Measurements from ENCODE around the gene SLC35G2. TPM values are rescaled to one million over a fixed set of nuclear protein-coding genes. Genes with fewer than 3 reads are reported as not detected.
"Not testable (repeated sequence)": the region's sequence is repeated elsewhere in the genome, so short reads cannot be mapped to it uniquely, and the experiment has no call there.

The SLC35G2 gene
- 0.21 TPM for total RNA-seq

DNA sequence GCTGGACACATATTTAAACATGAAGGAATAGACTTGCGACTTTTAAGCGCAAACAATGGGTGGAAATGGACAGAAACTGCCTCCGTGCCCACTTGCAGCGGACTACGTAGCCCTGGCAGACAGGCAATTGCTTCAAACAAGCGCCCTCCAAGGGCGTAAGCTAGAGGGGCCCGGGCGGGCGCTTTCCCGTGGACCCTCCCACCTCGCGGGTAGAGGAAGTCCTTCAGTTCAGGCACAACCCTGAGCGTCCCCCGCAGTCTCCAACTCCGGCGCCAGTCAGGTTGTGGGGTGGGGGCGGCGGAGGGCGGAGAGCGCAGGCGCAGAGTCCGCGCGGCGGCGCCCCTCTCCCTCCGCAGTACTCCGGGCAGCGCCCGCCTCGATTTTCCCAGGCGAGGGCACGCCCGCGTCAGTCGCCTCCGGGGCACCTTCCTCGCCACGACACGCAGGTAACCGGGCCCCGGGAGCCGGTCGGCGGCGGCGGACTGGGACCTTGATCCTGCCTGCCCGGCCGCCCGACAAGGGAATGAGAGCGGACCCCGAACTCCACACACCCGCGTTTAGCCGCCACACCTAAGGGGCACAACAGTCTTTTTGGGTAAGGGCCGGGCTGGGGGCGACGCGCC, at the start of gene SLC35G2:
TSS of gene SLC35G2 (plus strand) at position 358 of the 623 bp plus-strand sequence. CDS start 35,335 bp downstream, outside the sequence.
- peaks cover 21% of the 10 kb centered on the region for H3K4me1 ChIP-seq (ENCODE audit: insufficient read depth, low read length)
- no peaks in the 10 kb centered on the region for H3K9me3 ChIP-seq (ENCODE audit: low read depth, low read length)
- peak within 1 kb of the TSS; percentile 37 for H3K4me3 ChIP-seq (ENCODE audit: low read length)
- peaks cover 45% of the 10 kb centered on the region for H3K27me3 ChIP-seq (ENCODE audit: insufficient read depth, low read length)

DNA sequence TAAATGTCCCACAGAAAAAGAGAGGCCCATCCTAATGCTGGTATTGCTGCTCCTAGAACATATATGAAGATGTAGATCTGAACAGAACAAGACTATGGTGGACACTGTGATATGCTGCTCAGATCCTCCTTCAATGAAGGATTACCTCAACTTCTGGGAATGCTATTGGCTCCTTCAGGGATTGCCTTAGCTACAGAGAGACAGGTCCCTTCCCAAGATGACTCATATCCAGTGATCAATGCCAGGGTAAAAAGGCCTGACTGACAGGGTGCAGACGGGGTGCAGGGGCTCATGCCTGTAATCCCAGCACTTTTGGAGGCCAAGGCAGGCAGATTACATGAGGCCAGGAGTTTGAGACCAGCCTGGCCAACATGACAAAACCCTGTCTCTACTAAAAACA, 46.2 kb upstream of the SLC35G2 start:
- no peaks in the 10 kb centered on the region for H3K9me3 ChIP-seq (ENCODE audit: low read depth, low read length)
- no peaks in the 10 kb centered on the region for H3K27me3 ChIP-seq (ENCODE audit: insufficient read depth, low read length)
- no peaks in the 10 kb centered on the region for H3K4me1 ChIP-seq (ENCODE audit: insufficient read depth, low read length)
- H3K4me3 ChIP-seq (ENCODE audit: low read length), result no peak overlapping the region

DNA sequence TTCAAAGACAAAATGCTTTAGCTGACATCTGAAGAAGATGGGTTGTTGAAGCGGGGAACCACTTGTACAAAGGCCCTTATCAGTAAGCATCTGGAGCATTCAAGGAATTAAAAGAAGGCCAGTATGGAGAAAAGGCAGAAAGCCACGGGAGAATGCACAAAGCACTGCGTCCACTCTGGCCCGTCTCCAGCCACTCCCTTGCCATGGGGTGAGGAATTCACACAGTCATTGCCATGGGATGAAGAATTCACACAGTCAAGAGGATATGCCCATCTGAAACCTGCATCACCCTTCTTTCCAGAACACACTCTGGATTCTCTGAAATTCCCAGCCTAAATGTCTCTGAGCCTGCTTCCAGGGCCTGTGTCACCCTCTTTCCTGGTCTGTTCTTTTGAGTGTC, 40.1 kb upstream of the SLC35G2 start:
- Histone ChIP-seq H3K4me1 (ENCODE audit: insufficient read depth, low read length) (no peaks in the 10 kb centered on the region), H3K4me3 (ENCODE audit: low read length) (no peak overlapping the region), H3K9me3 (ENCODE audit: low read depth, low read length) (no peaks in the 10 kb centered on the region), H3K27me3 (ENCODE audit: insufficient read depth, low read length) (no peaks in the 10 kb centered on the region)

DNA sequence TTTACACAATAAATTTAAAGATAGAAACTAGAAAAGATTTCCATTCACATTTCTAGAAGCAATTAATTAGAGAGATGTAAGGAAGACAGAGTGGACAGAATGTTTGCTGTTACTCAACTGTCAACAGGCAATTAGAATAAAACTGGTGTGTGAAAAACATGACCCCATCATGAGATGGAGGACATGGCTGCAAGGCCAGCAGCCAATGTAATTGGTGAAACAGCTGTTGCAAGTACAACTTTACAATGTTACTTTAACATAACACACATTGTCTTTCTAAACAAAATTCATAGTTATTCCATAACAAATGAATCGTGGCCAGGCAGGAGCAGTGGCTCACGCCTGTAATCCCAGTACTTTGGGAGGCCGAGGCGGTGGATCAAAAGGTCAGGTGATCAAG, 38.2 kb upstream of the SLC35G2 start:
- Histone ChIP-seq H3K9me3 (ENCODE audit: low read depth, low read length) (no peaks in the 10 kb centered on the region), H3K4me3 (ENCODE audit: low read length) (no peak overlapping the region), H3K4me1 (ENCODE audit: insufficient read depth, low read length) (no peaks in the 10 kb centered on the region), H3K27me3 (ENCODE audit: insufficient read depth, low read length) (no peaks in the 10 kb centered on the region)

DNA sequence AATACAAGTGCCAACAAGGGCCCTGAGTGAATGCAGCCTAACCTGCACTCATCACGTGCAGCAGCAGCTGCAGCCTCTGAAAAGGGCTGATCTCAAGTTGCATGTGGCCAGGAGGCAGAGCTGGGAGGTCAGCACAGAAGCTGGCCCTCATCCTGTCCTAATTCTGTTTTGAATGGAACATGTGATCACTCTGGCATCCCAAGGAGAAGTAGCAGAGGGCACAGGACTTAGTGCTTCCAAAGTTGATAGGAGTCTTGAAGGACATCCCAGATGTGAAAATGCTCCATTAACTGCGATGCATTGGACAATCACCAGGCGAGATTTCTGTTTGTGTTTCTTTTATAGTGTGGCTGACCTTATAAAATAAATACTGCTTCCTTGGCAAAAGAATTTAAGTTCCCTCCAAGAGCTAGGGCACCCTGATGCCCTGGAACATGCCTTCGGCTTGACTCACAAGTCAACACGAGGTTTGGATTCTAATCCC, 35.2 kb upstream of the SLC35G2 start:
- Histone ChIP-seq H3K9me3 (ENCODE audit: low read depth, low read length) (no peaks in the 10 kb centered on the region), H3K27me3 (ENCODE audit: insufficient read depth, low read length) (no peaks in the 10 kb centered on the region), H3K4me3 (ENCODE audit: low read length) (no peak overlapping the region), H3K4me1 (ENCODE audit: insufficient read depth, low read length) (peaks cover 16% of the 10 kb centered on the region)

DNA sequence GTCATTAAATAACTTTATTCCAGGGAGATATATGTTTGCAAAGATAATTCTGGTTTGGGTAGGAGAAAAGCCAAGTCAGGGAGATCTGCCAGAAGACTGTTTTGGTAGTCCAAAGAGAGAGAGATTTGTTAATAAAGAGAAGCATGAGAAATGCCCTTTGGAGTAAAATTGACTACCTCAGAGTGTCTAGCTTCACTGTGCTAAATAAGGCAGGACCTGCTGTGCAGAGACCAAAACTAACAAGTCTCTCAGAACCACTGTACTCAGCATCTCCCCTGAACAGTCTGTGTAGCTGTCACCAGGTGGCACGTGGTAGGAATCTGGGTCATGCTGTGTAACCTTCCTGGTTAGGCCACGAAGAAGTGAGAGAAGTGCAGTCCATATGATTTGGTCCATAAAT, 31.6 kb upstream of the SLC35G2 start:
- Histone ChIP-seq H3K9me3 (ENCODE audit: low read depth, low read length) (no peaks in the 10 kb centered on the region), H3K27me3 (ENCODE audit: insufficient read depth, low read length) (no peaks in the 10 kb centered on the region), H3K4me1 (ENCODE audit: insufficient read depth, low read length) (peaks cover 16% of the 10 kb centered on the region), H3K4me3 (ENCODE audit: low read length) (no peak overlapping the region)

DNA sequence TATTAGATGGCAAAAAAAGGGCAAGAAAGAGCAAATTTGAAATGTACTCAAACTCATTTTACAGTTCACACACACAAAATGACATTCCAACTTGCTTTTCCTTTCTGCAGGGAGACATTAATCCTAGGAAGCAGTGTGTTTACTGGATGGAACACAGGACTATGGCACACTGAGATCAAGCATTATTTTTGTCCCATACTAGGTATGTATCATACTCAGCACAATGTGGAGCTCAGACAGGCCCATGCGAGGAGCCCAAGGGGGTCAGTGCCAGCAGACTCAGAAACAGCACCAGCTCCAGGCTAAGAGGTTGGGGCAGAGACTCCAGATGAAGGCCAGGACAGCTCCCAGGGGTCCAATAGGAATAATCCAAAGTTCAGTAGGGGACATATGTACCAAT, 30.8 kb upstream of the SLC35G2 start:
- Histone ChIP-seq H3K9me3 (ENCODE audit: low read depth, low read length) (no peaks in the 10 kb centered on the region), H3K4me3 (ENCODE audit: low read length) (no peak overlapping the region), H3K4me1 (ENCODE audit: insufficient read depth, low read length) (peaks cover 16% of the 10 kb centered on the region), H3K27me3 (ENCODE audit: insufficient read depth, low read length) (no peaks in the 10 kb centered on the region)

DNA sequence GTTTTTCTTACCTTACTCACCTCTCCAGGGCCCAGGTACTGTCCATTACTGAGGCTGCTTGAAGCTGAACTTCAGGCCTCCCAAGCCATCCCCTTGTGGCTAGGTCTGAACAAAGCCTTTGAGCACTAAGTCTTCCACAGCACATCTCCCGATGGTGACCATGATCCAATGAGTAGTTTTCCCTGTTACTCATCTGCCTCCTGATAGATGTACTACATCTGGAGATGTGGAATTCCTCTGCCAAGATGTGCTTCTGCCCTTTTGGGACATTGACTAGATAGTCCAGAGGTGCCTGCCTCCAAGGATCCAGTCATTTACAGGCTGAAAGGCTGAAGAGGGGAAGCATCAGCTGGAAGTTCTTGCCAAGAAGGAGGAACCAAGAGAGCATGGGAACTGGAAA, 28.9 kb upstream of the SLC35G2 start:
- Histone ChIP-seq H3K4me3 (ENCODE audit: low read length) (no peak overlapping the region), H3K27me3 (ENCODE audit: insufficient read depth, low read length) (no peaks in the 10 kb centered on the region), H3K9me3 (ENCODE audit: low read depth, low read length) (no peaks in the 10 kb centered on the region), H3K4me1 (ENCODE audit: insufficient read depth, low read length) (peaks cover 16% of the 10 kb centered on the region)

DNA sequence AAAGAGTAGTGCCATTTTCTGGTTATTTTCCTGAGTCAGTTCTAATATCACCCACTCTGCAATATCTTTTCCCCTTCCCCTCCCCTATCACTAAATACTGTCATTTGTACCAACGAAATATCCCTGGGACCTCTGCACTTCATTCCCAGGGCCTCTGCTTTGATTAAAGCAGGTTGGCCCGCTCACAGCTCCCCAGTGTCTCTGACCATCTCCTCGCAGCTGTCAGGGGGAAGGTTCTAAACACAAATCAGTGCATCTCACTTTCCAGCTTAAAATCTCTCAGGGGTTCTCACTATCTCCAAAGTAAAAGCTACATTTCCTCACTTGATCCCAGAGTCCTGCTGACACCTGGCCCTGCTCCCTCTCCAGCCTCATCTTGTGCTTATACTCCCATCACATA, 28.1 kb upstream of the SLC35G2 start:
- peaks cover 16% of the 10 kb centered on the region for H3K4me1 ChIP-seq (ENCODE audit: insufficient read depth, low read length)
- no peaks in the 10 kb centered on the region for H3K27me3 ChIP-seq (ENCODE audit: insufficient read depth, low read length)
- no peak overlapping the region for H3K4me3 ChIP-seq (ENCODE audit: low read length)
- H3K9me3 ChIP-seq (ENCODE audit: low read depth, low read length), result no peaks in the 10 kb centered on the region

DNA sequence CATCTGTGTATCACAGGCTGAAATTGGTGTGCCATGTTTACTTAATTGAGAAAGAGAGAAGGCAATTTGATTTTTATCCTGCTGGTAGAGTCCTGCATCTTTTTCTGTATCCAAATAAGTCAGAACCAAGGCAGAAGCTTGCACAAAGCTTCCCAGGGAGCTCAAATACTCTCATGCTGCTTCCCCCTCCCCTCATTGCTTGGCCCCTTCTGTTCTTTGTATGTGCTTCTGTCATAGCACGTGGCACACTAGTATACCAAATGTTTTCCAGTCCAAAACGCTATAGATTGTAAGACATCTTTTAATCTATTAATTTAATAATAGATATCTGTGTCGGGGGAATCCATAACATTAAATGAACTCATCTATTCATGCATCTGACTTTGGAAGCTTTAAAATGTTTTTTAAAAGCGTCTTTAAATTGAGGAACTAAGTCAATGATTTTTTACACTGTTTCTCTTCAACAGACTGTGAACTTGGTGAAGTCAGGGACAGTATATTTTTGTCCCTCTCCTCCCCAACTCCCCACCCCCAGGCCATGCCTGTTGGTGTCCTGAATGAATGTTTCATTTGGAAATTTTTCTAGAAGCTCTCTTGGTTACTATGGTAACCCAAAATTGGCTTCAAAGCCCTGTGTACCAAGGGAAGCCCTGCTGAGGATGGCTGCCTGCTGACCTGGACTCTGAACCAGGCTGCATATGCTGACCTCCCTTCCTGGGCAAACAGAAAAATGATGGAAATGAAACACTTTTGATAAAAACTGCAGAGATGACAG, 26.2 kb upstream of the SLC35G2 start:
- H3K4me3 ChIP-seq (ENCODE audit: low read length), result no peak overlapping the region
- no peaks in the 10 kb centered on the region for H3K9me3 ChIP-seq (ENCODE audit: low read depth, low read length)
- no peaks in the 10 kb centered on the region for H3K4me1 ChIP-seq (ENCODE audit: insufficient read depth, low read length)
- H3K27me3 ChIP-seq (ENCODE audit: insufficient read depth, low read length), result no peaks in the 10 kb centered on the region

DNA sequence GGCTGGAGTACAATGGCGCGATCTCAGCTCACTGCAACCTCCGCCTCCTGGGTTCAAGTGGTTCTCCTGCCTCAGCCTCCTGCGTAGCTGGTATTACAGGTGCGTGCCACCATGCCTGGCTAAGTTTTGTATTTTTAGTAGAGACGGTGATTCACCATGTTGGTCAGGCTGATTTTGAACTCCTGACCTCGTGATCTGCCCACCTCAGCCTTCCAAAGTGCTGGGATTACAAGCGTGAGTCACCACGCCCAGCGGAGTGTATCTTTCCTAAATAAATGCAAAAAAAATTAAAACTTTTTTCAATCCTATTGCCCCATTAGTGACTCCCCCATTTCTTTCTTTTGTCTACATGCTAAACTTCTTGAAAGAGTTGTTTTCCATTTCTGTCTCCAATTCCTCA, 17.8 kb upstream of the SLC35G2 start:
- H3K9me3 ChIP-seq (ENCODE audit: low read depth, low read length), result not testable (repeated sequence)

DNA sequence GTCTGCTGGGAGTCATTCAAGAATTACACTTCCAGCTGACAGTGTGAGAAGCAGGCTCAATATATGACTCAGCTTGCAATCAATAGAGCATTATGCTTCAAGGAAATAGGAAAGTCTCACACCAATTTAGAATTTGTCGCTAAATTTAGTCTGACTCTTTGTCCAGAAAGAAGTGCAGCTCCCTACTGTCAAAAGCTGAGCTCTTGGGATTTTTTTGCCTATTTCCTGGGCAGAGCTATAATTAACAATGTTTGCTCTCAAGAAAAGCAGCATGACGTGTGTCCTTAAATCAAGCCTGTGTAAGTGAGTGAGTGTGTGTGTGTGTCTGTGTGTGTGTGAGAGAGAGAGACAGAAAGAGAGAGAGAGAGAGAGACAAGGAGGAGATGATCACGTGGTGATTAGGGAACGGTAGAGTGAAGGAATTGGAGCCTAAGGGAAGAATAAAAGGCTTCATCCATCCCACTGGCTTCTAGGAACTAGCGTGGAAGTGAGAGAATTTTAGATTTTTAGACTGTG, 16.4 kb upstream of the SLC35G2 start:
- Histone ChIP-seq H3K9me3 (ENCODE audit: low read depth, low read length) (no peaks in the 10 kb centered on the region), H3K27me3 (ENCODE audit: insufficient read depth, low read length) (no peaks in the 10 kb centered on the region), H3K4me1 (ENCODE audit: insufficient read depth, low read length) (no peaks in the 10 kb centered on the region), H3K4me3 (ENCODE audit: low read length) (no peak overlapping the region)

More for the DNA sequence above, 17.8 kb upstream of the SLC35G2 start:
- not testable (repeated sequence) for H3K4me3 ChIP-seq (ENCODE audit: low read length); H3K27me3 ChIP-seq (ENCODE audit: insufficient read depth, low read length); H3K4me1 ChIP-seq (ENCODE audit: insufficient read depth, low read length)

DNA sequence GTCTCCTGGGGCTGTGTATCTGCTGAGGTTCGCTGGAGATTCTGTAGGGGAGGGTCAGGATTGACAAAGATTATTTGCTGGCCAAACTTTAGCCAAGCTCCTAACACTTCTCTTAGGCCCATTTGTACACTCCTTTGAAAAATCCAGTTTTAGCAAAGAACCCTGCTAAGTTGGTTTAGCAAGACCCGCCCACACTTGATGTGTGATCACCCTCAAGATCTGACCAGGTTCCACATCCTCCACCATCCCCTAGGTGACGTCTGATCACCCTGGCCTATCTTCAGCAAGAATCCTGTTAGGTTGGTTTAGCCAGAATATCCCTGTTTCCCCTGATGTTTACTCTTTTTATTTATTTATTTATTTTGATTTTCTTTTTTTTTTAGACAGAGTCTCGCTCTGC, 14.8 kb upstream of the SLC35G2 start:
- no peaks in the 10 kb centered on the region for H3K4me1 ChIP-seq (ENCODE audit: insufficient read depth, low read length)
- H3K9me3 ChIP-seq (ENCODE audit: low read depth, low read length), result no peaks in the 10 kb centered on the region
- H3K27me3 ChIP-seq (ENCODE audit: insufficient read depth, low read length), result no peaks in the 10 kb centered on the region
- H3K4me3 ChIP-seq (ENCODE audit: low read length), result no peak overlapping the region

DNA sequence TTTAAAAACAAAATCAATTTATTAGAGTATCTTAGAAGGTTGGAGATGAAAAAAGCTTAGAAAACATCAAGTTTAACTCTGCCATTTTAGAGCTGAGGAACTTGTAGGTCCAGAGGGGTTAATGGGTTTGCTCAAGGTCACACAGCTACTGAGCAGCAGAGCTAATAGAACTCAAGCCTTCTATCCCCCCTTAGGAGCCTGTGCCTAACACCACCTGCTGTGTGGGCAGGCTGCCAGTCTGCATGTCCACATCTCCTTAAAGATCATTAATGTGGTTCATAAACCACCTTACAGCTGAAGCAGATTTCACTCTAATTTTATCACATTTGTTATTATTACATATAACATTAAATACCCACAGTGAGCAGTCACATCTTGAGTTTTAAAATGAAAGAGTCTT, 14.1 kb upstream of the SLC35G2 start:
- H3K4me1 ChIP-seq (ENCODE audit: insufficient read depth, low read length), result no peaks in the 10 kb centered on the region
- no peaks in the 10 kb centered on the region for H3K27me3 ChIP-seq (ENCODE audit: insufficient read depth, low read length)
- H3K4me3 ChIP-seq (ENCODE audit: low read length), result no peak overlapping the region
- H3K9me3 ChIP-seq (ENCODE audit: low read depth, low read length), result no peaks in the 10 kb centered on the region

DNA sequence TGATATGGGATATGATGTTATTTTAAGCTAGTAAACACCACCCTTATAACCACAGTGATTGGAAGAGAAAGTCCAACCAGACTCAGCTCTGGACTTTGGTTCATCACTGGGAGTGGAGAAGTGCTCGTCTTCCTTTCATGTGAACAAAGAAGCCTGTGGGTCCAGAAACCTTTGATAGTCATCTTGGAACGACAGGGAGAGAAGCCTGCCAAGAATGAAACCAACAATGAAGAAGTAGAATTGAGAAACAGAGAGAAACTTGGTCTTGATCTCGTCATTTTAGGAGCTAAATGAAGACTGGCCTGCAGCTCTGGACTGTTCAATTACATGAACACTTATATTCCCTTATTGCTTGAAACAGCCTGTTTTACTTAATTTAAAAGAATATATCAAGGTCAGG, 13.1 kb upstream of the SLC35G2 start:
- Histone ChIP-seq H3K4me3 (ENCODE audit: low read length) (no peak overlapping the region), H3K9me3 (ENCODE audit: low read depth, low read length) (no peaks in the 10 kb centered on the region), H3K4me1 (ENCODE audit: insufficient read depth, low read length) (no peaks in the 10 kb centered on the region), H3K27me3 (ENCODE audit: insufficient read depth, low read length) (no peaks in the 10 kb centered on the region)

DNA sequence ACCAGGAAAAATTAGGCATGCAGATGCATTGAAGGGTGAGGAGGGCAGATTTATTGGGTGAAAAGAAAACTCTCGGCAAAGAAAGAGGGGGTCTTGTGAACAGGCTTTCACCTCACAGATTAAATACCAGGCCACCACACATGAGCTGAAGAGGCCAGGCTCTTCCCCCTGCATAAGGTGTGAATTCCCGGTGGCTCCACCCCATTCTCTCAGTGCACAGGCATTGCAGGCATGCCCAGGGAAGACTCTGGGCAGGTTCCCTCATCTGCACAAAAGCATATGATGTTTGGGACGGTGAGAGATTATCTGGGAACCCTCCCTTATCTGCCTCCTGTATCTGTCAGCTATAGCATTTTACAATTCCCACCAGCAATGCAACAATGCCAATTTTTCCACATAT, 7.2 kb upstream of the SLC35G2 start:
- Histone ChIP-seq H3K4me3 (ENCODE audit: low read length) (no peak overlapping the region), H3K4me1 (ENCODE audit: insufficient read depth, low read length) (no peaks in the 10 kb centered on the region), H3K9me3 (ENCODE audit: low read depth, low read length) (no peaks in the 10 kb centered on the region), H3K27me3 (ENCODE audit: insufficient read depth, low read length) (no peaks in the 10 kb centered on the region)
